GM21619 (cell line): Measurements from ENCODE around the gene CKAP5.
"Not testable (repeated sequence)": the region's sequence is repeated elsewhere in the genome, so short reads cannot be mapped to it uniquely, and the experiment has no call there.

Source experiments
- ATAC-seq: cut with Tn5 transposase; IDR thresholded peaks from one replicate; pipeline ENCODE4 v1.9.1; 2021; ENCODE audit not compliant: unreplicated experiment

CKAP5 gene

GRCh38 chr11:46728659-46729040 lies 117.4 kb downstream of the CKAP5 start:
- ATAC-seq, result no peak

- ATAC-seq, result no peak
Observed at GRCh38 chr11:46727952-46728658, 118.0 kb downstream of the CKAP5 start.

- no peak for ATAC-seq
Observed at GRCh38 chr11:46726206-46726862, 119.7 kb downstream of the CKAP5 start.

GRCh38 chr11:46725338-46726205 lies 120.5 kb downstream of the CKAP5 start:
- no peak for ATAC-seq

- no peak for ATAC-seq
Observed at GRCh38 chr11:46724088-46724487, 122.0 kb downstream of the CKAP5 start.

- ATAC-seq, result no peak
Observed at GRCh38 chr11:46723359-46723680, 122.8 kb downstream of the CKAP5 start.

- no peak for ATAC-seq
Observed at GRCh38 chr11:46722566-46723358, 123.3 kb downstream of the CKAP5 start.

GRCh38 chr11:46721286-46721685 lies 124.8 kb downstream of the CKAP5 start:
- no peak for ATAC-seq

- ATAC-seq, result no peak
Observed at GRCh38 chr11:46719543-46720218, 126.4 kb downstream of the CKAP5 start.

- no peak for ATAC-seq
Observed at GRCh38 chr11:46719048-46719542, 127.0 kb downstream of the CKAP5 start, which contains the start of gene F2. TSS of gene F2 (plus strand) at chr11:46719213. CDS start at chr11:46719236, 23 bp downstream.

- ATAC-seq, result no peak
Observed at GRCh38 chr11:46718155-46719019, 127.7 kb downstream of the CKAP5 start.

GRCh38 chr11:46717825-46718154 lies 128.3 kb downstream of the CKAP5 start:
- not testable (repeated sequence) for ATAC-seq

GRCh38 chr11:46712874-46713576 lies 133.1 kb downstream of the CKAP5 start:
- ATAC-seq, result no peak

- no peak for ATAC-seq
Observed at GRCh38 chr11:46711303-46711702, 134.8 kb downstream of the CKAP5 start.

GRCh38 chr11:46710821-46711269 lies 135.2 kb downstream of the CKAP5 start:
- ATAC-seq, result no peak

GRCh38 chr11:46709351-46709750 lies 136.7 kb downstream of the CKAP5 start:
- not testable (repeated sequence) for ATAC-seq

- ATAC-seq, result no peak
Observed at GRCh38 chr11:46706886-46707285, 139.2 kb downstream of the CKAP5 start.

- no peak for ATAC-seq
Observed at GRCh38 chr11:46705070-46705688, 140.9 kb downstream of the CKAP5 start.
